ENCODE measurements around the gene CNKSR3.

GRCh38 chr6:154539593-154540269 lies 29.2 kb upstream of the CNKSR3 start:
- TF ChIP-seq CTCF (IDR thresholded peaks at IDR 0.05), result no peak
- TF ChIP-seq PBX3 (IDR thresholded peaks at IDR 0.05), result no peak
- TF ChIP-seq POLR2AphosphoS5 (IDR thresholded peaks at IDR 0.05; ENCODE audit: low read depth, low read length), result no peak
